ENCODE results near the gene C6orf15. TPM values are rescaled to one million over a fixed set of nuclear protein-coding genes. Genes with fewer than 3 reads are reported as not detected.
"Not testable (repeated sequence)": the region's sequence is repeated elsewhere in the genome, so short reads cannot be mapped to it uniquely, and the experiment has no call there.

Gene C6orf15
- total RNA-seq, 2 donors from 2014 or later, result not detected

- not testable (repeated sequence) for H3K27ac Mint-ChIP-seq; H3K36me3 Mint-ChIP-seq (ENCODE audit: low read depth); H3K9me3 ChIP-seq (ENCODE audit: control insufficient read depth, low read length, poor library complexity, severe bottlenecking); H3K4me3 Mint-ChIP-seq; H3K4me1 Mint-ChIP-seq; DNase-seq; ATAC-seq
- peaks cover 14% of the 10 kb centered on the region for H3K27me3 Mint-ChIP-seq
These were observed 45.3 kb downstream of the C6orf15 start for GRCh38 chr6:31067028-31067427.

GRCh38 chr6:31065556-31065955 is 46.8 kb downstream of the C6orf15 start:
- Mint-ChIP-seq H3K4me1 (no peaks in the 10 kb centered on the region), H3K27me3 (peaks cover 14% of the 10 kb centered on the region), H3K4me3 (no peak overlapping the region), H3K27ac (no peak overlapping the region), H3K36me3 (ENCODE audit: low read depth) (no peaks in the 10 kb centered on the region)
- ATAC-seq (no peak), DNase-seq (no peak)
- H3K9me3 ChIP-seq (ENCODE audit: control insufficient read depth, low read length, poor library complexity, severe bottlenecking), result no peaks in the 10 kb centered on the region

- ATAC-seq (no peak), DNase-seq (no peak)
- Mint-ChIP-seq H3K4me1 (no peaks in the 10 kb centered on the region), H3K36me3 (ENCODE audit: low read depth) (no peaks in the 10 kb centered on the region), H3K4me3 (no peak overlapping the region), H3K27ac (no peak overlapping the region), H3K27me3 (peaks cover 12% of the 10 kb centered on the region)
- H3K9me3 ChIP-seq (ENCODE audit: control insufficient read depth, low read length, poor library complexity, severe bottlenecking), result no peaks in the 10 kb centered on the region
These were observed 48.4 kb downstream of the C6orf15 start for GRCh38 chr6:31063906-31064435.

Other genes starting within 250 kb of the C6orf15 start
- 1 to 10 TPM; 1.8 to 5.6 TPM for gene DDR1, start 228.1 kb downstream of the C6orf15 start, total RNA-seq
- gene GTF2H4, start 204.4 kb downstream of the C6orf15 start, total RNA-seq, result 10 to 100 TPM; 11.6 to 19.7 TPM
- gene VARS2, start 198.3 kb downstream of the C6orf15 start, total RNA-seq, result 10 to 100 TPM; 24.4 to 30.5 TPM
- gene SFTA2, start 180.4 kb downstream of the C6orf15 start, total RNA-seq, result not detected
- not detected for gene MUCL3, start 171.6 kb downstream of the C6orf15 start, total RNA-seq
- not detected for gene MUC21, start 128.9 kb downstream of the C6orf15 start, total RNA-seq
- gene MUC22, start 102.1 kb downstream of the C6orf15 start, total RNA-seq, result not detected
- not detected for gene PSORS1C1, start 2.2 kb upstream of the C6orf15 start, total RNA-seq
- not detected for gene CDSN, start 7.9 kb upstream of the C6orf15 start, total RNA-seq
- not detected for gene PSORS1C2, start 26.5 kb upstream of the C6orf15 start, total RNA-seq
- 10 to 100 TPM; 17.9 to 18.0 TPM for gene CCHCR1, start 45.2 kb upstream of the C6orf15 start, total RNA-seq
- 1 to 10 TPM; 3.7 to 4.1 TPM for gene TCF19, start 46.0 kb upstream of the C6orf15 start, total RNA-seq
- gene POU5F1, start 58.1 kb upstream of the C6orf15 start, total RNA-seq, result not detected
- 1,000 to 10,000 TPM; 1,753 to 2,634 TPM for gene HLA-C, start 159.5 kb upstream of the C6orf15 start, total RNA-seq
- 1,000 to 10,000 TPM; 7,013 to 7,159 TPM for gene HLA-B, start 244.6 kb upstream of the C6orf15 start, total RNA-seq